ENCODE results near the gene DSE. TPM values are rescaled to one million over a fixed set of nuclear protein-coding genes. Genes with fewer than 3 reads are reported as not detected.
"Not testable (repeated sequence)": the region's sequence is repeated elsewhere in the genome, so short reads cannot be mapped to it uniquely, and the experiment has no call there.

Gene DSE
- total RNA-seq (ENCODE audit: low replicate concordance), result 16.7 and 80.5 TPM in 2 replicates
- long read RNA-seq, full-length matches to known transcripts, result 1 of 83 reads
- long read RNA-seq, partial matches to known transcripts, result 4 of 83 reads
- long read RNA-seq, other reads (novel, unspliced or antisense), result 78 of 83 reads

GRCh38 chr6:116370760-116371119 lies at the start of gene DSE:
TSS of gene DSE (plus strand) at chr6:116370947. CDS start at chr6:116399251, 28,304 bp downstream.
- Mint-ChIP-seq H3K4me1 (ENCODE audit: unreplicated experiment) (peaks cover 22% of the 10 kb centered on the region), H3K4me3 (peak within 1 kb of the TSS; percentile 95)

GRCh38 chr6:116321933-116322332 lies 48.8 kb upstream of the DSE start:
- not testable (repeated sequence) for H3K9me3 Mint-ChIP-seq; H3K36me3 Mint-ChIP-seq; H3K27ac Mint-ChIP-seq; H3K27me3 Mint-ChIP-seq; H3K4me3 Mint-ChIP-seq; DNase-seq (ENCODE audit: extremely low spot score, unreplicated experiment)
- H3K4me1 Mint-ChIP-seq (ENCODE audit: unreplicated experiment), result peaks cover 21% of the 10 kb centered on the region

More at GRCh38 chr6:116370760-116371119, at the start of gene DSE:
- Mint-ChIP-seq H3K27me3 (peaks cover 10% of the 10 kb centered on the region), H3K9me3 (no peaks in the 10 kb centered on the region), H3K36me3 (no peaks in the 10 kb centered on the region), H3K27ac (peak within 1 kb of the TSS; percentile 92)
- peak; percentile 80 for DNase-seq (ENCODE audit: extremely low spot score, unreplicated experiment)
- TF ChIP-seq CTCF (conservative IDR thresholded peaks at IDR 0.05), result no peak

GRCh38 chr6:116323863-116324262 lies 46.9 kb upstream of the DSE start:
- H3K36me3 Mint-ChIP-seq, result no peaks in the 10 kb centered on the region
- DNase-seq (ENCODE audit: extremely low spot score, unreplicated experiment), result no peak
- no peaks in the 10 kb centered on the region for H3K27me3 Mint-ChIP-seq
- no peak overlapping the region for H3K27ac Mint-ChIP-seq
- no peak for TF ChIP-seq CTCF (conservative IDR thresholded peaks at IDR 0.05)
- H3K4me1 Mint-ChIP-seq (ENCODE audit: unreplicated experiment), result peaks cover 36% of the 10 kb centered on the region
- no peaks in the 10 kb centered on the region for H3K9me3 Mint-ChIP-seq
- H3K4me3 Mint-ChIP-seq, result no peak overlapping the region

GRCh38 chr6:116325634-116326132 lies 45.1 kb upstream of the DSE start:
- not testable (repeated sequence) for H3K9me3 Mint-ChIP-seq; DNase-seq (ENCODE audit: extremely low spot score, unreplicated experiment); H3K27ac Mint-ChIP-seq; H3K4me3 Mint-ChIP-seq; H3K36me3 Mint-ChIP-seq; H3K27me3 Mint-ChIP-seq
- peaks cover 36% of the 10 kb centered on the region for H3K4me1 Mint-ChIP-seq (ENCODE audit: unreplicated experiment)

- TF ChIP-seq CTCF (conservative IDR thresholded peaks at IDR 0.05), result no peak
- DNase-seq (ENCODE audit: extremely low spot score, unreplicated experiment), result no peak
- H3K4me3 Mint-ChIP-seq, result no peak overlapping the region
- H3K4me1 Mint-ChIP-seq (ENCODE audit: unreplicated experiment), result peaks cover 36% of the 10 kb centered on the region
- H3K27me3 Mint-ChIP-seq, result no peaks in the 10 kb centered on the region
- H3K9me3 Mint-ChIP-seq, result no peaks in the 10 kb centered on the region
- H3K36me3 Mint-ChIP-seq, result no peaks in the 10 kb centered on the region
- H3K27ac Mint-ChIP-seq, result no peak overlapping the region
Observed at GRCh38 chr6:116326181-116326671, 44.5 kb upstream of the DSE start.

- no peak overlapping the region for H3K4me3 Mint-ChIP-seq
- no peak overlapping the region for H3K27ac Mint-ChIP-seq
- H3K36me3 Mint-ChIP-seq, result no peaks in the 10 kb centered on the region
- H3K9me3 Mint-ChIP-seq, result no peaks in the 10 kb centered on the region
- peaks cover 33% of the 10 kb centered on the region for H3K4me1 Mint-ChIP-seq (ENCODE audit: unreplicated experiment)
- TF ChIP-seq CTCF (conservative IDR thresholded peaks at IDR 0.05), result no peak
- DNase-seq (ENCODE audit: extremely low spot score, unreplicated experiment), result no peak
- no peaks in the 10 kb centered on the region for H3K27me3 Mint-ChIP-seq
Observed at GRCh38 chr6:116326996-116327395, 43.8 kb upstream of the DSE start.

All from type B pancreatic cell (in vitro differentiated cells).